Middle frontal gyrus (tissue), 1 donor: Measurements from ENCODE around the gene HIVEP2.

ENCODE experiments used
- DNase-seq: peaks from one replicate; pipeline ENCODE4 v3.0.0-alpha.2; 2015; ENCODE audit warnings: low spot score; ENCODE audit errors: extremely low spot score

HIVEP2 gene

DNA sequence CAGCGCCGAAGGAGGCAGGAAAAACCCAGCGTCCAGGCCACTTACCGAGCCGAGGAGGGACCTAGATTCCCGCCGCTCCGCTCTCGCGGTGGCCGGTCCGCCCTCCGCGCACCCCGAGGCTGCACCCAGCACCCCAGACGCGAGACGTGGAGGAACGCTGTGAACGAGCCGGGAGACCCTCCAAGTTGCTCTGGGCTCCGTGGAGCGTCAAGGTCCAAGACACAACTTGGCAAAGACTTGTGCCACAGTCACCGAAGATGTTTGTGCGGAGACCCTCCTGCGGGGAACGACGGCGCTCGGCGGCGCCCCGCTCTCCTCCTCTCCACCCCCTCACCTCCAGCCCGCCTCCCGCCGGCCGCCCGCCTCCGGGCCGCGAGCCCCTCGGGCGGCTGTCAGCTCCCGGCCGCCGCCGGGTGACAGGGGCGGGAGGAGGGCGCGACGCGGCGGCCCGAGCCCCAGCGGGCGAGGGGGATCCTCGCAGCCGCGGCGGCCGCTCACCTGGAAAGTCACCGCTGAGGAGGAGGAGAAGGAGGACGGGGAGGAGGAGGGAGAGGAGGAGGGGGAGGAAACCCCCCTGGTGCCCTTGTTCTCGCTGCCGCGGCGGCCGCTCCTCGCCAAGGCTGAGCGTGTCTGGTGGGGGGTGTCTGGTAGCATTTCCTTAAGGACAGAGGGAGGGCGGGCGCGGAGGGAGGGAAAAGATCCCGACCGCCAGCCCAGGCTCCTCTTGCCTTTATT is 637 bp upstream of the HIVEP2 start:
- no peak for DNase-seq

DNA sequence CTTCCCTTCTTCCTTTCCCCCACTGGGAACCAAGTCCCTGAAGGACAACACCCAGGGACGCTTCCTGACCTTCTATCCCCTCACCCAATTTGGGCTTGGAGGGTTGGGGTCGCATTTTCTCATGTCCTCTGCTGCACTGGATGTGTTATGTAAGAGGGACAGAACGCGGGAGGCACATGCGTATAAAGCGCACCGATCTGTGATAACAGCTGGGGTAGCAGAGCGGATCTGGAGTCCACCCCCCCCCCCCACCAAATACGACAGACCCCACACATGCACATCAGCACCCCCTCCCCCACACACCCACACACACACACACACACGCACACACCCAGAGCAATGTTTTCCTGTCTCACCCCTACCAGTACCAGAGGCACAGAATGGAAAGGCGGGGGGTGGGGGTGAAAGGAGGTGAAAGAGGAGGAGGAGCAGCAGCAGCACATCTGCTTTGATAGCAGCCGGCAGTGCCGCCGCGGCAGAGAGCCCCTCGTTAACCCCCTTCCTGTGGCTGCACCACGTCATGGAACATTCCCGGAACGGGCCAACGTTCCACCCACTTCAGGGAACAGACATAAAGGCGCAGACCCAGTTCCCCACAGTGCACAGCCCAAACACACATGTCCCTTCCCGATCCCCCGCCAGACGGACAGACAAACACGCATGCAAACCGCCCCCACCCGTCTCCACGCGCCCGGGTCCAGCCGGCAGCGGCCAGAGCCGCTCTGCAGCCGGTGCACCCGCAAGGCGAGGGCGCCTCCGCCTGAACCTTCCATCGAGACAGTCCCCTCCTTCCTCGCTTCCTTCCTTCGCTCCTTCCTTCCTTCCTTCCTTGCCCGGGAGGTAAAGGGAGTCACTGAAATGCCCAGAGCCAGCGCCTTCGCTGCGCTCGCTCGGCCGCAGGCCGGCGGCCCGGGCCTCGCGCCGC is 590 bp downstream of the HIVEP2 start:
- DNase-seq, result no peak

DNA sequence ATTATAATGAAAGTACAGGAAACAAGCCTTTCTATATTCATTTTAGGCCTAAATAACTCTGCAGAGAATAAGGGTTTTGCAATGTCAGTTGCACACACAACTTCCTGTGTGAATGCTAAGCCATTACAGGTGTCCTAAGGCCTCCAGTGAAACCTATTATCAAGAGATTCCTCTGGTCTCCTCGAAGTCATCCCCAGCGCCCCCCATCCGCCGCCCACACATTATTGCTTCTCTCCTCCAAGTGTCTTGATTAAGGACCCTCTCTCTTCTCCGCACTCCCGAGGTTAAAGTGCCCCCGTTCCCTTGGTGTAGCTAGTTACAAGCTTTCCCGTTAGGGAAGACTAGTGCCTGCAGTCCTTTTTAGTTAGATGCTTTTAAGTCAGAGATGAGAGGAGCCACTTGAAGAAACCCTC is 1.3 kb downstream of the HIVEP2 start:
- DNase-seq, result no peak

DNA sequence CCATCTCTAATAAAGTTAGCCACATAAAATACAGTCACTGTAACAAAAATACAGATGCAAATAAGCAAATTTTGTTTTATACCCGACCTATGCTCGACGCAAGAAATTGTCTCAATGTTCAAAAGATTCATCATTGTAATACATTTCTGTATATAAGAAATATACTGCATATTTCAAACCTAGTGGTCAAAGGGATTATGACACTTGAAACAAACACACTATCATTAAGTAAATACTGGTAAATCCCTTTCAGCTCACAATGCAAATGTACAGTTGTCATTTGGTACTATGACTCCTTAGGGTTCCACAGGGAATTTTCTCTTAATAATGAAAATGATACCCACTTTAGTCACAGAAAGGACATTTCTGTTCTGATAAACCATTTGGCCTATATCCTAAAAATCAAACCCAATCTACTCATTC is 2.2 kb downstream of the HIVEP2 start:
- no peak for DNase-seq

DNA sequence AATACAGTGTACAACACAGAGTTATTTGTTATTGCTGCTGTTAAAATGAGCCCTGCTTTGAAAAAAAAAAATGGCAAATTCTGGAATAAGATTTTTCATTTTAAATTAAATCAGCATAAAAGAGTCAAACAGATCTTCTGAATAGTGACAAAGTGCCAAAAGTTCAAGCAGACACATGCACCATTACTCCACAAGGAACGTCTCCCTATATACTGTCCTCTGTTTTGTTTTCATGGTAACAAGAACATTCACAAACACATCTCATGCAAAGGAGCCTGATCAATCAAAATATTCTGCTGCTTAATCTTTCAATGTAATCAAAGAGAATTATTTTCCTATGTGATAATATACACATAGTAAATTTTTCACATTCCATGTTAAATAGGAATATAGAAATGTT is 2.7 kb downstream of the HIVEP2 start:
- no peak for DNase-seq

DNA sequence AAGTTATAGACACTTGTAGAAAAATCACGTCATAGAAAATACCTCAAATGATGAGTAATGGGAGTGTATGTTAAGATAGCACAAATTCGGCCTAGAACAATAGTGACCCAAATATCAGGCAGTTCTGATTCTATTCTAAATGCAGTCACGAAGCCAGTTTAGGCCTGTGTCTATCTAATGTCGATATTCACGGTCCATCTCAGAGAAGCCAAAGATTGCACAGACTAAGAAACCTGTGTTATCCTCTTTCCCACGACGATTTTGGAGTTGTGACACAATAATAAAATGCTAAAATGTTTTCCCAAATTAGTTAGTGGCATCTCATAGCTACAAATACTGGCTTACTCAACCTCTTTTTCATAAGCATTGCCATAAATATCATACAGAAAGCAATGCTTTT is 4.0 kb downstream of the HIVEP2 start:
- DNase-seq, result no peak

DNA sequence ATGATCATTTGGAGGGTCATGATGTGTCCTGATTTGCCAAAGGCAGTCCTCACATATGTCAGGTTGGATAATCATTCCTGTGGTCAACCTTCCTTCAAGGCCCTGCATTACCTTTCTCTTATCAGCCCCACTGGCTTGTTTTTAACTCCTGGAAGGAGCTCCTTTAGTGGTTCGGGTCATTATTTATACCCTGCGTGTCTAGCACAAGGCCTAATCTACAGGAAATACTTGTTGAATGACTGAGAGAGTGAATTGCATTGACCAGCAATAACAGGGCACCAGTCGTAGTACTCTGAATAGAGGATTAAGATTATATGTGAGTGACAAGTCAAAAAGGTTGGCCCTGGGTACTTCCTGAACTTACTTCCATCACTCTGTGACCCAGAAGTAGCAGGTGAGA is 4.5 kb downstream of the HIVEP2 start:
- no peak for DNase-seq

DNA sequence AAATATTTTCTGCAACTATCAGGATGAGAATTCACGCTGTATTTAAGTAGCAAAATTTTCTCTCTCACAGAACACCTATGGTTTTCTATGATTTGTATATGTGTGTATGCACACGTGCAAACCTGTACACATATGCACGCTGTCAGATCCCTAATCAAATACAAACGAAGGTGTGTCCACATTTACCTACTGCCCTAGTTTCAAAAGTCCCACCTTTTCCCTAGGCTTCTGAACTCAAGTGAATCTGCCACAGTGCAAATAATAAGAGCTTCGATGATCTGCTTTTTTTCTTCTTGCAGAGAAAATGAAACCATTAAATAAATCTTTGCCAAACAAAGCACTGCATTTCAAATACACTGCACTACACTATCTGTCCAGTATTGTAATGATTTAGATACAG is 6.5 kb downstream of the HIVEP2 start:
- DNase-seq, result no peak

DNA sequence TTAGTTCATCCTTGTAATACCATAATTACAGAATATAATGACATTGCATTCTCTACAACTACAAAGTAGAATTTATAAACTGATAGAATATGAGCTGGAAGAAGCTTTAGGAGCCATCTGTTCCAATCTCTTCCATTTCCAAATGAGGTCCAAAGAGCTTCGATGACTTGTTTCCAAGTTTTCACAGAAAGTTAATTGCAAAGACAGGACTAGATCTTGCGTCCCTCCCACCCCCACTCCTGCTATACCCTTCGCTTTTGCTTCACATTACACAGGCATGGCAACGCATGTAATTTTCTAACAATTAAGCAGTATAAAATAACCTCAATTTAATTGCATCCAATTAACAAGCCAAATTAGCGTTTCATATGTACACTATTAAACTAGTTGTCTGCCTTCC is 7.0 kb downstream of the HIVEP2 start:
- DNase-seq, result no peak

DNA sequence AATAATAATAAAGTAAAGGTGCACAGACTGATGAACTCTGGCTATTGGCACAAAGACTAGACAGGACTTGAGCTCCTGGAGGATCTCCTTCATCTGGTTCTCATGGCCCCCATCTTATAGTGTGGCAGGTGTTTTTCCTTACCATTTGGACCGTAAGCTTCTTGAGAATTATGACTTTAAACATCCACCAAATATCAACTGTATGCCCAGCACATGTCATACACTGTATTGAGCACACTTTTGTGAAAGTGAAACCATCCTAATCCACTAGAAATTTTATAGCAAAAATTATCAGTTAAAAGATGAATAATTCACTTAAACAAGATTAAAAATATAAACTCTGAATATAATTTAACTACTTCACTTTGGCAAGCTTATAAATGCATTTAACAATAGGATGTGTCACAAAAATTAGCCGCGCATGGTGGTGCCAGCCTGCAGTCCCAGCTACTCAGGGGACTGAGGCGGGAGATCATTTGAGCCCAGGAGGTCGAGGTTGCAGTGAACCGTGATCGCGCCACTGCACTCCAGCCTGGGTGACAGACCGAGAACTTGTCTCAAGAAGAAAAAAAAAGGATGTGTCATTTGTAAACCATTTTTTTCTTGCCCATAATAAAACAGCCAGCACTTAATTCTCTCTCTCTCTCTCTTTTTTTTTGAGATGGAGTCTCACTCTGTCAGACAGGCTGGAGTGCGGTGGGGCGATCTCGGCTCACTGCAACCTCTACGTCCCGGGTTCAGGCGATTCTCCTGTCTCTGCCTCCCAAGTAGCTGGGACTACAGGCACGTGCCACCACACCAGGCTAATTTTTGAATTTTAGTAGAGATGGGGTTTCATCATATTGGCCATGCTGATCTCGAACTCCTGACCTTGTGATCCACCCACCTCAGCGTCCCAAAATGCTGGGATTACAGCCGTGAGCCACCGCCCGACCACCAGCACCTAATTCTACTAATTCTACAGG is 9.1 kb downstream of the HIVEP2 start:
- DNase-seq, result no peak

DNA sequence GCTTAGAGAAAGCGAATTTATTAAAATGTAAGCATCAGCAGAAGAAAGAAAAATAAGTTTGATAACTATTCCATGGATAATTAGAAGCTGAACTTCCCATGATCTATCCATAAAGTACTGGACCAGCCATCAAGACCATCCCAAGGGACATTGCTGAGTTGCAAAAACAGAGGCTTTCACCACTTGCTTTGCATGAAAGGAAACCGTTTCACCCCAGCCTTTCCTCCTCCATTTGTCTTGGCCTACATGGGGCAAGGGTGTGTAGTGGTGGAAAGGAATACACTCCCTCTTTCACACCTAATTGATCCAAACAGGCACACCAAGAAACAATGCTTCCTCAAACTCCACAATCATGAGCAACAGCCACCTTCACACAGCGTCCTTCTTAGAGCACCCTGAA is 10.4 kb downstream of the HIVEP2 start:
- no peak for DNase-seq

DNA sequence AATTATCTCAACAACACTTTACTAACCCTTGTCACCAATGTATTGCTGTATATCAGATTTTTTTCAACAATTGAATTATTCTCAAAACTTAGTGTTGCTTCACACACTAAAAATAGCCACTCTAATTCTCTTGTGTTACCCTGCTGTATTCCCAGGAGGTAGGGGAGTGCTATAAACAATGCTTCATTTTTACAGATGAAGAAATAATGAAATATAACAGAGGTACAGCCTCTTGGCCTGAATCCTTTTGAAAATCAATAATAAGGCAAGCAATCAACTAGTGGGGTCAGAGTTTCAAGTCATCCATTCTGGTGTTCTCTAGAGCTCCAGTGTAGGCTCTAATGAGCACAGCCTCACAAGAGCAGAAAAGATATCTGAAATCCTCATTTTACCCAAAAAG is 10.9 kb downstream of the HIVEP2 start:
- no peak for DNase-seq

DNA sequence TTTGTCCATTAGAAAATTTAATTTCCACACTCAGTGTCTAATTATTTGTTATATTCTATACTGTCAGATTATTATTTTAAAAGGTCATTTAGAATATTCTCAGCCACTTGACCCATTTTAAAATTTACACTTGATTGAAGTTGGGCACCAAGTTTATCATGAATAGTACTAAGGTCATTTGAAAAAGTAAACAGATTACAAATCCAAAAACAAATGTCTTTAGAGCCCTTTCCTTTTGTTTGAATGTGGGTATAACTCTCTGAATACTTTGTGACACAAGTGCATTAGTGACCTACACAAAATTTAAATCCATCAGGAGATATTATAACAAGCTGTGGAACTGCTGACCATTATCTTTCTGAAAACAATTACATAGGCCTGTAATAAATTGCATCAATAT is 11.3 kb downstream of the HIVEP2 start:
- DNase-seq, result no peak

DNA sequence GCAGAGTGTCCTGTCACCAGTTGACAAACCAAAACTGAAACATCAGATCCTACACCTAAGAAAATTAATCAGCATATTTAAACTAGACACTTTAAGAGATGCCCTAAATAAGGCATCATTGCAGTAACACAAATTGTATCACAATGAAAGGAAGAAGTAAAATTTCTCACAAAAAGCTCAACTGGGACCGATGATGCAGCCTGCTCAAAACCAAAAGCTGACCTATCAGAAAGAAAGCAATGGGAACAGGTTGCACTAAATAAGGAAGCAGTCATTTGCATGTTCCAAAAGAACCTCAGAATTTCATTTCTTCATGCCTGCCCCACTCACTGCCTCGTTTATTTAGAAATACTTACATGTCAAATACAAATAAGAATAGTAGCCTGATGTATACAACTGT is 12.1 kb downstream of the HIVEP2 start:
- DNase-seq, result no peak

DNA sequence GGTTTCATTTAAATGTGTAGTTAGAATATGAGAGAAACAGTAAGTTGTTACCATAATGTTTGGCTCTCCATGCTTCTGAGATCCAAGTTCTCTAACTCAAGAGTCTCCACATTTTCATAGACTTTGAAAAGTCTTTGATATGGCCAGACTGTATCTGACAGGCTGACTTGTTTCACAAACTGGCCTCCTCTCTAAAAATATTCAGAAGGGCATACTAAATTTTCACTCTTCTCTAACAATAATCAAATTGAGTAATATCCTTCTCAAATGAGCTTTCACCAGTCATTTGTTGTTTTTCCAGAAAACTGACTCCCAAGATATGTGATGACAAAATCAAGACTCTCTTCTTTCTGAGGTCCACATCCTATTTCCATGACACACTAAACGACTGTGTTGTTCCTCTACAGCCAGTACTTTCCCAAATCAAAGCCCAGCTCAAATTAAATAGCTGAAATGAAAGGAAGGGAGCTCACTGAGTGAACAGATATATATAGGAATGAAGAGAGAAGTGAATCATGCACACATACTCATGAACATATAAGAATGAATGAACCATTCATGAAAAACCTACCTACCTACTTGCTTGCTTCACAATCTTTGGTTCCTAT is 15.1 kb downstream of the HIVEP2 start:
- DNase-seq, result no peak

DNA sequence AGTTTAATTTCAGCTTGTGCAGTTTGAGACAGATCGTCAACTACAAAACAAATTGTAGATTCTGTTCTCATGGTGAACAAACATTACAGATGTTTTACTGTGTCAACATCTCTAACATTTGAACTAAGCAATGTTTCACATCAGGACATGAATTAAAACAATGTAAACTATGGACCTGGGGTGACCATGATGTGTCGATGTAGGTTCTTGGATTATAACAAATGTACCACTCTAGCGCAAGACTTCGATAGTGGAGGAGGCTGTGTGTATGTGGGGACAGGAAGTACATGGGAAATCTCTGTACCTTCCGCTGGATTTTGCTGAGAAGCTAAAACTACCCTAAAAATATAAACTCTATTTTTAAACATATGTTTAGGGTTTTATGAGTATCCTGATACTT is 17.1 kb downstream of the HIVEP2 start:
- DNase-seq, result no peak

DNA sequence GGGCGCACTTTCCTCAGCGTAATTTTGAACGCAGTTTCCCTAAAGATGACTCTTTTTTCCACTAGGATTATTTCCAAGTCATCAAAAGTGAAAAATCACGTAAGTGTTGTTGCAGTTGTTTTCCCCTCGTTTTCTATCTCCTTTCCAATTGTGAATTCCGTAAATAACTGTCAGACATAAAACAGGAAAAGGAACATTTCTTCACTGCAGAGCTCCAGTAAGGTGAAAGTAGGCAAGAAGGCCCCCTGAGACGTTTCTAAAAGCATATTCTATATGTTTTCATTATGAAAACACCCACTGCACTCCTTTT is 17.8 kb downstream of the HIVEP2 start:
- no peak for DNase-seq

DNA sequence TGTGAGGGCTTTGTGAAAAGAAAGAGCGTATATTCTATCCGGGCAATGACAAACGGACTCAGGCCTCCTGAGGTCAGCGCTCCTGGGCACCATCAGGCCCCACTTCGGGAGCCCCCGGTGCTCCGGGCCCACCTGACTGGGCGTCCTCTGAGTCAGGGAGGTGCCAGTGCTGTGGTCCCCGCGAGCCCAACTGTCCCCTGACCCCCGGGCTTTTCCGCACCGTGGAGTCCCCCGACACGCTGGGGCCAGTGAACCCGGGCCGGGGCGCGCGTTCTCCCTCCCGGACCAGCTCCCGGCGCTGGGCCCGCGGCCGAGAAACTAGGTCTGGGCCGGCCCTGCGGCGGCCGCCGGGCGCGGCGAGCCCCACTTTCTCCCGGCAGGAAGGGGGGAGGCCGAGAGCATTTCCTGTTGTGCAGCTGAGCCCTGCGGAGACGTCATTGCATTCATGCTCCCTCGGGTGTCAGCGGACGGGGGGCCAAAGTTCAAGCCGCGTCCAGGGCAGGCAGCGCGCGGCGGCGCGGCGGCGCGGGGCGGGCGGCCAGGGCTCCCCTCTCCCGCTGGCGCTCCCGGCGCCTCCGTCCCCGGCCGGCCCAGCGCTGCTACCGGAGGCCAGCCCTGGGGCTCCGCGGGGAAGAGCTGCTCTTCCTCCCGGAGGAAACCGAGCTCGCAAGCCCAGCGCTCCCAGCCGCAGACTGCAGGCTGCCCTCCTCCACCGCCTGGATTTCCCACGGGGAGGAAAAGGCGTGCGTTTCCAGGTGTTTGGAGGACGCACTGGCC is 18.3 kb downstream of the HIVEP2 start:
- DNase-seq, result no peak

DNA sequence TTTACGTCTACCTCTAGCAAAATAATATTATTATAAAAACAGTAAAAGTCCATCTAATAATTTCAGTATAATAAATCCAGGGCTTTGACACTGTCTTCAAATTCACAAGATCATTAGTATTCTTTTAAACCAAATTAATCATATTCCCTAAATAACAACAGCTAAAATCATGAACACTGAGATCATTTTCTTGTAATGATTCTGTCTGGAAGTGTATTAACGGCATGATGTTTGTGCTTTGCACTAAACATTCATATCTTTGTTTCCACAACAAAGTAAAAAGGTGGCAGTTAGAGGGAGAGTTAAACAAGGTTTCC is 18.8 kb downstream of the HIVEP2 start:
- no peak for DNase-seq

DNA sequence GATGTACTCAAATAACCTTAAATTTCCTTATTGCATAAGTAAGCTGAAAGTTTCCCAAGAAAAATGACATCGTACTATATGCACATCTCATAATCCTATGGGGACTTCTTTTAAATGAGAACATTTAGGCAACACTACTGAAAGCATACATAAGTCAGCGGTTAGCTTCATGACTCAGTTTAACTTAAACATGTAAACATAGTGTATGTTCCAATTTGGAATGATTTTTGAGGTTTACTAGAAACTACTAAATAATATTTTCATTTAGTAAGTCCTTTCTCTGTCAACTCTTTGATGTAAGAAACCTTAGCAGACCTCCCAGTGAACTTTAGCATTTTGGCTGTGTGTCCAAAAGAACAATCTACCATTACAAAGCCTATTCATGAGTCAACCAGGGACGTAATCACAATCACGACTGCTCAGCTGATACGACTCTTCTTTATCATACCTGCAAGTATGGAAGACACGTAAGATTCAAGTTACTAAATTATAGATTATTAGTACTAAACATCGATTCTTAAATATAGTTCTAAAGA is 19.3 kb downstream of the HIVEP2 start:
- no peak for DNase-seq
